HEK293T (cell line): Measurements from ENCODE around the gene NUCB2.

Experiments used
- BHLHE40 ChIP-seq: fragments of 450-650 bp; IDR thresholded peaks from 2 replicates; pipeline ENCODE4 v1.6.1; 2016; ENCODE audit warnings: mild to moderate bottlenecking, moderate library complexity, borderline replicate concordance
- ELF4 ChIP-seq: fragments of 450-650 bp; IDR thresholded peaks from 2 replicates; pipeline ENCODE4 v1.6.1; 2017; ENCODE audit warnings: antibody characterized with exemption
- FOXK2 ChIP-seq: fragments of 450-650 bp; IDR thresholded peaks from 2 replicates; pipeline ENCODE4 v1.6.1; 2016; ENCODE audit warnings: mild to moderate bottlenecking
- L3MBTL2 ChIP-seq: fragments of 450-650 bp; conservative IDR thresholded peaks from 2 replicates; pipeline ENCODE4 v1.6.1; 2016; ENCODE audit warnings: mild to moderate bottlenecking
- NFRKB ChIP-seq: fragments of 450-650 bp; IDR thresholded peaks from 2 replicates; pipeline ENCODE4 v1.6.1; 2016; ENCODE audit warnings: mild to moderate bottlenecking, moderate library complexity
- SP1 ChIP-seq: fragments of 450-650 bp; IDR thresholded peaks from 2 replicates; pipeline ENCODE4 v1.6.1; 2017
- SUZ12 ChIP-seq: fragments of 450-650 bp; IDR thresholded peaks from 2 replicates; pipeline ENCODE4 v1.6.1; 2016; ENCODE audit warnings: mild to moderate bottlenecking
- ZNF384 ChIP-seq: fragments of 450-650 bp; IDR thresholded peaks from 2 replicates; pipeline ENCODE4 v1.6.1; 2016

DNA sequence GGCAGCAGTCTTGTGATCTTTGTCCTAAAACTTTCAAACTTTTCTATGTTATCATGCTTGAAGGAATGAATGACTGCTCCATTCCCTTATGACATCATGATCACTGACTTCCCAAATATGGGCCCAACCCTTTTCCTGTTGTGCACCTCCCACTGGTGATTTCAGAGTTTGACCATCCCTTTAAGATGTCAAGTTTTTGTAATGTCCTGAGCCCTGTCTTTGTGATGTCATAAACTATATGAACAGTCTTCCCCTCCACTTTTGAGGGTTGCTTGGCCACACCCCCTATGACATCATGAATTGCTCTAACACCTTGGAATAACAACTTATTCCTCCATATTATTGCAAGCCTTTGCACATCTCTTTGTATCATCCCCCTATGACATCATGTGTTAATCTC, 16.5 kb upstream of the NUCB2 start:
- TF ChIP-seq FOXK2: no peak
- no peak for TF ChIP-seq SUZ12
- TF ChIP-seq L3MBTL2: no peak
- no peak for TF ChIP-seq BHLHE40
- no peak for TF ChIP-seq ZNF384
- no peak for TF ChIP-seq ELF4
- TF ChIP-seq SP1: no peak
- TF ChIP-seq NFRKB: no peak
